ENCODE data around the gene CILP. TPM values are rescaled to one million over a fixed set of nuclear protein-coding genes. Genes with fewer than 3 reads are reported as not detected.

The CILP gene
- total and polyA plus RNA-seq, 7 donors: 0.92 to 205 (median 26.7) TPM

GRCh38 chr15:65206750-65207149 lies 4.5 kb downstream of the CILP start:
- H3K9me3 ChIP-seq: no peaks in the 10 kb centered on the region
- WGBS, 2 donors: 95 to 97% methylated on average over 20 of the region's 20 CpGs
- no peak overlapping the region for H3K4me3 ChIP-seq
- intact Hi-C loops (cut with DNase I): no loop called here
- DNase-seq: no peak
- TF ChIP-seq POLR2AphosphoS5 (IDR thresholded peaks at IDR 0.05) (no peak), EP300 (IDR thresholded peaks at IDR 0.05) (no peak), POLR2A (IDR thresholded peaks at IDR 0.05) (no peak), CTCF (IDR thresholded peaks at IDR 0.05) (no peak)
- no peaks in the 10 kb centered on the region for H3K36me3 ChIP-seq
- H3K27ac ChIP-seq: peak overlapping the region in 2 of 4 donors; percentile 20 to 46
- no peaks in the 10 kb centered on the region for H3K27me3 ChIP-seq
- H3K4me1 ChIP-seq: peaks cover 0 to 36% (median 28%) of the 10 kb centered on the region in 4 donors

- Histone ChIP-seq H3K9me3 (no peaks in the 10 kb centered on the region), H3K27ac (no peak overlapping the region), H3K27me3 (no peaks in the 10 kb centered on the region), H3K4me3 (no peak overlapping the region), H3K4me1 (peaks cover 0 to 21% (median 17%) of the 10 kb centered on the region in 4 donors), H3K36me3 (no peaks in the 10 kb centered on the region)
- TF ChIP-seq CTCF (IDR thresholded peaks at IDR 0.05) (no peak), EP300 (IDR thresholded peaks at IDR 0.05) (no peak), POLR2AphosphoS5 (IDR thresholded peaks at IDR 0.05) (no peak), POLR2A (IDR thresholded peaks at IDR 0.05) (no peak)
- intact Hi-C loops (cut with DNase I): no loop called here
- DNase-seq: peak; percentile 53
- WGBS, 2 donors: 92 to 94% methylated on average over 12 of the region's 12 CpGs
These were observed 6.2 kb downstream of the CILP start for GRCh38 chr15:65204931-65205660.

- 92 to 93% methylated on average over 6 of the region's 6 CpGs for WGBS, 2 donors
- H3K36me3 ChIP-seq: no peaks in the 10 kb centered on the region
- no peak overlapping the region for H3K27ac ChIP-seq
- no peaks in the 10 kb centered on the region for H3K9me3 ChIP-seq
- intact Hi-C loops (cut with DNase I): no loop called here
- H3K27me3 ChIP-seq: no peaks in the 10 kb centered on the region
- DNase-seq: peak; percentile 40
- H3K4me3 ChIP-seq: no peak overlapping the region
- TF ChIP-seq EP300 (IDR thresholded peaks at IDR 0.05): no peak
- TF ChIP-seq POLR2A (IDR thresholded peaks at IDR 0.05): no peak
- TF ChIP-seq POLR2AphosphoS5 (IDR thresholded peaks at IDR 0.05): no peak
- TF ChIP-seq CTCF (IDR thresholded peaks at IDR 0.05): no peak
- peaks cover 0 to 20% (median 17%) of the 10 kb centered on the region in 4 donors for H3K4me1 ChIP-seq
These were observed 6.9 kb downstream of the CILP start for GRCh38 chr15:65204236-65204930.

GRCh38 chr15:65201918-65202317 lies 9.4 kb downstream of the CILP start:
- 77 to 81% methylated on average over 1 of the region's 1 CpG for WGBS, 2 donors

More at GRCh38 chr15:65201918-65202317, 9.4 kb downstream of the CILP start:
- H3K27me3 ChIP-seq: no peaks in the 10 kb centered on the region
- no peaks in the 10 kb centered on the region for H3K9me3 ChIP-seq
- intact Hi-C loops (cut with DNase I): no loop called here
- TF ChIP-seq POLR2A (IDR thresholded peaks at IDR 0.05): no peak
- TF ChIP-seq CTCF (IDR thresholded peaks at IDR 0.05): no peak
- no peak for TF ChIP-seq POLR2AphosphoS5 (IDR thresholded peaks at IDR 0.05)
- no peak for TF ChIP-seq EP300 (IDR thresholded peaks at IDR 0.05)
- peaks cover 0 to 9% (median 5%) of the 10 kb centered on the region in 4 donors for H3K4me1 ChIP-seq
- H3K27ac ChIP-seq: no peak overlapping the region
- DNase-seq: peak; percentile 5
- H3K4me3 ChIP-seq: no peak overlapping the region
- H3K36me3 ChIP-seq: no peaks in the 10 kb centered on the region

Measured in sigmoid colon (tissue), 7 donors.